HG03135 (cell line): Measurements from ENCODE around the gene ABCC1.
"Not testable (repeated sequence)": the region's sequence is repeated elsewhere in the genome, so short reads cannot be mapped to it uniquely, and the experiment has no call there.

ENCODE experiments used
- ATAC-seq: cut with Tn5 transposase; IDR thresholded peaks from one replicate; pipeline ENCODE4 v1.9.1; 2021; ENCODE audit warnings: mild to moderate bottlenecking, moderate library complexity; ENCODE audit not compliant: unreplicated experiment

ABCC1 gene

DNA sequence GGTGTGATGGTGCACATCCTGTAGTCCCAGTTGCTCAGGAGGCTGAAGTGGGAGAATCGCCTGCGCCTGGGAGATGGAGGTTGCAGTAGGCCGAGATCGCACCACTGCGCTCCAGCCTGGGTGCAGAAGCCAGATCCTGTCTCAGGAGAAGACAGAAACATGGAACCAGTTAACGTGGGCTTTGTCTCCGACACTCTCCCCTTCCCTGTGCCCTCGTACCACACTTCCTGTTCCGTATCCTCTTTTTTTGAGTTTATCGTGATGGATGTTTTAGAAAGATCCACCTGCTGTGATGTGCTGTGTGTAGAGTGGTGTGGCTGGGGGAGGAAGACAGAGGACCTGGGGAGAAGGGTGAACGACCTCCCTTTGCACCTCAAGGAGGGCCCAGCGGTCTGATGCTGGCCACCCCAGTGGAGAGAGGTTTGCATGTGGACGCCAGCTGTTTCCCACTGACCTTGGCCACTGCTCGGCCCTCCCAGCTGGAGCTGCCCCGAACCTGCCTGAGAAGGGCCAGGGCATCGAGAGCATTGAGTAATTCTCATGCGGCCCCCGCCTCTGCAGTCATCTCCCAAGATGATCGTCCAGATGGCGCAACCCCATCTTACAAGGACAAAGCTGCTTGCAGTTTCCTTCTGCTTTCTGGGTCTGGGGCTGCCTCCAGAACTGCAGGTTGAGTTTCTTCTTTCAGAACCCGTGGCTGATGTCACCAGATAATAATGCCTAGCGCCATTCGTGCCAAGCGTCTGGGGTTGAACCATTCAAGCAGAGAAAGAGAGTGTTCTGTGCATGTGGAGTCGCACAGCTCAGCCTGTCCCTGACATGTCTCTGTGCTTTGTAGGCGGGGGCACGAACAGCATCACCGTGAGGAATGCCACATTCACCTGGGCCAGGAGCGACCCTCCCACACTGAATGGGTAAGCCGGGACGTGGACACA lies 126.3 kb downstream of the ABCC1 start:
- no peak for ATAC-seq

DNA sequence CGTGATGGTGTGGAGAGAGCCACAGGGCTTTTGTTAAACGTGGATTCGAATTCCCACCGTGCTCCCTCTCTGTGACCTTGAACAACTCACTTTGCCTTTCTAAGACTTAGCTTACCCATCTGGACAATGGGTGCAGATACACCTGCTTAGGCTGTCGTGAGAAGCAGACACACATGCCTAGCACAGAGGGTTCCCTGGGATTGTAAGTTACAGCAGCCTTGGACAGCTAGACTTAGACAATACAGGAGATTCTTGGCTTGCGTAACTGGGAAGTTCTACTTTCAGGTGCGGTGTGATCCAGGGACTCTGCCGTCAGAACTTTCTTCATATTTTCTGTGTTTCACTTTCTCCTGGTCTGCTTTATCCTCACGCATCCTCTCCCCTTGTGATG lies 127.0 kb downstream of the ABCC1 start:
- ATAC-seq, result no peak

DNA sequence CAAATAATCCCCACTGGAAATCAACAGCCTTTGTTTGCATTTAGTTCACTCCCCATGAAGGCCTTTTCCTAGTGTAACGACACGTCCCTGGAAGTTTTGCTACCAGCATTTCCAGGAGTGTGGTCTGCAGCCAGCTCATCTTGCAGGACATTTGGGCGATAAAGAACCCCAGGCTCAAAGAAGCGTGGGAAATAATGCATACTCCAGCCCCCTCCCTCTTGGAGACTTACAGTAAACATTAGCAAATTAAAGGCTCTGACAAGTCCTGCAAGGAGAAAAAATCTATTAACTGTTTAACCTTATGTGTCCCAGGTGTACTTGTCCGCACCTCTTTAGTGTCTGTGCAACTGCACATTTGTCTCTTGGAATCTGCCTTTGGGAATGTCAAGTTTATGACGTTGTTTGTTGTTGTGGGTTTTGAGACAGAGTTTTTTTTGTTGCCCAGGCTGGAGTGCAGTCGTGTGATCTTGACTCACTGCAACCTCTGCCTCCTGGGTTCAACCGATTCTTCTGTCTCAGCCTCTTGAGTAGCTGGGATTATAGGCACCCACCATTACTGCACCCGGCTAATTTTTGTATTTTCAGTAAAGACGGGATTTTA lies 131.1 kb downstream of the ABCC1 start:
- ATAC-seq, result no peak

DNA sequence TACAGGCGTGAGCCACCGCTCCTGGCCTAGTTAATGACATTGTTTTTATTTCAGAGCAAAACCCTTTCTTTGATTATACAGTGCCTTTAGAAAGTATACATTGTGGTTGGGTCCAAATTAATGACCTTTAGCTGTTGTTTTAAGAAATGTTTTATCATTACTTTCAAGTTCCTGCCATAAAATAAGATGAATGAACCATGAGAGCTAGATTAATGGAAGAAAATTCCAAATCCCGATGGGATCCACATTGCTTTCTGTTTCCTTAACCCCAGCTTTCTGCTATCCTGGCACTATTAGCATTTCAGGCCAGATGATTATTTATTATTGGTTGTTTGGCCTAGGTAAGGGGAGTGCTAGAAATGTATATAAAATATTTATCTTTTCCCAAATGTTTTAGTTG lies 131.7 kb downstream of the ABCC1 start:
- ATAC-seq, result no peak

DNA sequence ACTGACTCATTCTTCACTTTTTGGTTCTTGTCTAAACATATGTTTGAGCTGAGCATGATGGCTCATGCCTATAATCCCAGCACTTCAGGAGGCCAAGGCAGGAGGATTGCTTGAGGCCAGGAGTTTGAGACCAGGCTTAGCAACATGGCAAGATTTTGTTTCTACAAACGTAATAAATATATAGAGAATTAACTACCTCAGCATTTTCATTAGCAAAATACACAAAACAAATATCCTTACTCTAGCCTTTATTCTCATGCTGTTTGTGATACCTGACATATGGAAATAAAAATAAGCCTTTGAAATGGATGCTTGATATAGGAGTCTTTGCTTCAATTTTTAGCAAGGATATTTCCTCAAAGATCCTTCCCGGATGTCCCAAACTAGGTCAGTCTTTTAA lies 132.8 kb downstream of the ABCC1 start:
- no peak for ATAC-seq

DNA sequence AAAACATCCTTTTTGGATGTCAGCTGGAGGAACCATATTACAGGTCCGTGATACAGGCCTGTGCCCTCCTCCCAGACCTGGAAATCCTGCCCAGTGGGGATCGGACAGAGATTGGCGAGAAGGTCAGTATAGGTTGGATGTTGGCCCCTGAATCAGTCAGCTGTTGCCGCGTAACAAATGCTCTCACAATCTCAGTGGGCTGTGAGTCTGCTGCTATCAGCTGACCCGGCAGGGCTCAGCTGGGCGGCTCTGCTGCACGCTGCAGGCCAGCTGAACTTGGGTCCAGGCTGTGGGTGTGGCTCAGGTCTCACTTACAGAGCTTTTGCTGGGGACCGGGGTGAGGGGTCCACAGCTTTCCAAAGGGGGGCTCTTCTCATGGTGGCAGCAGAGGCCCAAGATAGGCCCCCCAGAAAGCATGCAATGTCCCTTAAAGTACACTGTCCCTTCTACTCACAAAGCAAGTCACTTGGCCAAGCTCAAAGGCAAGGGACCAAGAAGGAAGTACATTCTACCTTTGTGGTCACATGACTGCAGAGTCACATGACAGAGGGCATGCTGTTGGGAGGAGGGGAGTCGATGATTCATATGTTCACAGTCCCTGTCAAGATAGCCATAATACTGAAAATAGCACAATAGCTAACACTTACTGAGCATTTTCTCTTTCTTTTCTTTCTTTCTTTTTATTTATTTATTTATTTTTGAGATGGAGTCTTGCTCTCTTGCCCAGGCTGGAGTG lies 134.2 kb downstream of the ABCC1 start:
- no peak for ATAC-seq

DNA sequence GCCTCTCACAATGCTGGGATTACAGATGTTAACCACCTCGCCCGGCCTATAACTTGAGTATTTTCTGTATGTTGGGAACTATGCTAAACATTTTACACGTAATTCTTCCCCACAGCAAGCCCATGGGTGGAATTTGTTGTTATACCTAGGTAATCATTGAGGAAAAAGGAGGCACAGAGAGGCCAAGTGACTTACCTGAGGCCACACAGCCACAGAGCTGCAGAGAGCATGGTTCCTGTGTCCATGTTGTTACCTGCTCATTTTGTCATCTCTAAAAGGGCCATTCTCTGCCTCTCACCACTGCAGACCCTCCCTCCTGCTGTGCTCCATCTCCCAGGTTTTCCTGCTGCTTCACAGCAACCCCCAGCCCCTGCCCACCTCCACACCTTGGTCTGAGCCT lies 135.5 kb downstream of the ABCC1 start:
- ATAC-seq, result no peak

DNA sequence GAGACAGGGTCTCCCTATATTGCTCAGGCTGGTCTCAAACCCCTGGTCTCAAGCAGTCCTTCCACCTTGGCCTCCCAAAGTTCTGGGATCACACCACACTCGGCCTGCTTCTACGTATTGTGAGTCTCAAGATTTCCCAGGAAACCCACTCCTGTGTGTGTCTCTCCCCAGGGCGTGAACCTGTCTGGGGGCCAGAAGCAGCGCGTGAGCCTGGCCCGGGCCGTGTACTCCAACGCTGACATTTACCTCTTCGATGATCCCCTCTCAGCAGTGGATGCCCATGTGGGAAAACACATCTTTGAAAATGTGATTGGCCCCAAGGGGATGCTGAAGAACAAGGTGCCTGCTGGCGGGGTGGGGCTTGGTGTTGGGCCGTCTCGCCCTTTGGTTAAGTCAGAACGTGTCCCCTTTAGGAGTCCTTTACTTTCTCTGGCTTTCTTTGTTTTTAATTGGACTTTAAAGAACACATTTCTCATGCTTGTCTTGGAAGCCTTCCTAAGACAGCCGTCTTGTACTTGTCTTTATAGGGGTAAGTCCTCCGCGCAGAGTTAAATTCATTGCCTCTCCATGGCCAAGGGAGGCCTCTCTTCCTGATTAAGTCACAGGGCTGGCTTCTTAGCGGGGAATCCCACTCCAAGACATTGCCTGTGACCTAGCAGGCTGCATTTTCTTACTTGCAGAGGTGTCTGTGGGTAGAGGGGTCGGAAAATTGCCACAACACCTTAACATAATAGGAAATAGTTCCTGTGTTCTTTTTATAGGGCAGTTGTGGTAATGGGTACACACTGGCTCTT lies 137.4 kb downstream of the ABCC1 start:
- ATAC-seq, result no peak

DNA sequence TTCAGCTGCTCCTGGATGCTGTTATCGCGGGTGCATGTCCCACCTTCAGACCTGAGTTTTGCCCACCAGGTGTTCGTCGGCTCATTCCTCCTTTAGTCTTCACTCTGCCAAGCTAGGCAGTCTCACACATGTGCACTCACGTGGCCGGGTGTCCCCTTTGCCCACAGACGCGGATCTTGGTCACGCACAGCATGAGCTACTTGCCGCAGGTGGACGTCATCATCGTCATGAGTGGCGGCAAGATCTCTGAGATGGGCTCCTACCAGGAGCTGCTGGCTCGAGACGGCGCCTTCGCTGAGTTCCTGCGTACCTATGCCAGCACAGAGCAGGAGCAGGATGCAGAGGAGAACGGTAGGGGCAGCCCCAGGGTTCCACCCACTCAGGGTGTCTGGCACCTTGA lies 140.8 kb downstream of the ABCC1 start:
- no peak for ATAC-seq

DNA sequence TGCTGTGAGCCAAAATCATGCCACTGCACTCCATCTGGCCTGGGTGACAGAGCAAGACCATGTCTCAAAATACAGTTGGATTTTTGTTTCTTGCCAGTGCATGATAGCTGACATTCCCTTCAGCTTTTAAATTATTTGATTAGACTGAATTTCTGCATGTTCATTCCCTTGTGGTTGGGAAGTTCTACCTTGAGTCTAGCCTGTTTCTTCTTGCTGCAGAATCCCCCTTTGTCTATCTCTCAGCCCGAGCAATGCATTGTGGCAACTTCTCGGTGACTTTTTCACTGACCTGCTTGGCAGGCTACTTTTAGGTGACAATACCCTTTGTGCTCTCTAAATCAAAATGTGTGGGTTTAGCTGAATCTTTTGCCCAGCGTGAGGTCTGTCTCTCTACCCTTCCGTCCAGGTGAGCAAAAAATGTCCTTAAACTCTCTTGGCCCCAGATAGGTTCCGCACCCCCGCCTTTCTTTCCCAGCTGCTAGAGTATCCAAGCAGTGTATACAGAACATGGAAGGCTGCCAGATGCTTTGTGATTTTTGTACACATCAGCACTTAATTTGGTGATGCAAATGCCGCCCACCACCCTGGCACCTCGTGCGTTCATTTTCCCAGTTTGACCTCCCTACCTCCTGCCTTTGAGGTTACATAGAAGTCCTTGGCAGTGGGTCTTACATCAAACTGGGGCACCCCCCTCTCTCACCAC lies 143.7 kb downstream of the ABCC1 start:
- ATAC-seq, result no peak

DNA sequence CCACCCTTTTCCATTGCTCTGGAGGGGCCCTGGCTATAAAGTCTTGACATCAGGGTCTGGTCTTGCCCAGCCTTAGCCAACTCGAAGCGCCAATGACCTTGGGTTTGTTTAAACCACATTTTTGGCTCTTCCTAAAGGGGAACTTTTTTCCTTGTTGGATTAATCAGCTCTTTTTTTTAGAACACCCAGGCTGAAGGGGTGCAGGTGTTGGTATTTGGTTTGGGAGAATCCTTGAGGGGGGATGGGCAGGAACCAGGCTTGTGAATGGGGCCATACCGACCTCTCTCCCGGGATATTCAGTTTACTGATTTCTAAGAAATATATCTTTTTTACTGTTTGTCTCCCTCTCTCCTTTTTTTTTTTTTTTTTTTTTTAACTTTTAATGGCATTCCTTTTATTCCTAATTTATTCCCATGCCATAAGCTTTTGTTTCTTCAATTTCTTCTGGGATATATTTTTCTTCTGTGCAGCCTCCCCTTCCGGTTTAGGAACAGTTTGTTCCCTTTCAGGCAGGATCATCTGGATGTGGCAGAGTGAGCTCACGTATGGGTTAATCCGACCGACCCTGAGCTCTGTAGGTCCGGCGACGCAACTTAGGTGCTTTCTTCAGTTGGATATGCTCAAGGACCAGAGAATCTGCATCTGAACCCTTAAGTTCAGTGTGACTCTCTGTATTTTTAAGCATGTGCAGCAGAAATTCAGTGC lies 144.4 kb downstream of the ABCC1 start:
- no peak for ATAC-seq

DNA sequence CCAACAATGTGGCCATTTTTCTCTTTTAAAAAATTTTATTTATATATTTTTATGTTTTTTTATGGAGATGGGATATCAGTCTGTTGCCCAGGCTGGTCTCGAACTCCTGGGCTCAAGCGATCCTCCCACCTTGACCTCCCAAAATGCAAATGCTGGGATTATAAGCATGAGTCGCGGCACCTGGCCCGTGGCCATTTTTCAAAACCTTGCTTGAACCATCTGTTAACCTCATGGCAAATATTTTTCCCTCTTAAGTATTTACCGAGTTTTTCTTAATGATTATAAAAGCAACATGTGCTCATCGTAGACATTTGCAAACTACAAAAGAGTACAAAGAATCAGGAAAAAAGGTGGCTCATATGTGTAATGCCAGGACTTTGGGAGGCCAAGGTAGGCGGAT lies 146.2 kb downstream of the ABCC1 start:
- ATAC-seq, result no peak

DNA sequence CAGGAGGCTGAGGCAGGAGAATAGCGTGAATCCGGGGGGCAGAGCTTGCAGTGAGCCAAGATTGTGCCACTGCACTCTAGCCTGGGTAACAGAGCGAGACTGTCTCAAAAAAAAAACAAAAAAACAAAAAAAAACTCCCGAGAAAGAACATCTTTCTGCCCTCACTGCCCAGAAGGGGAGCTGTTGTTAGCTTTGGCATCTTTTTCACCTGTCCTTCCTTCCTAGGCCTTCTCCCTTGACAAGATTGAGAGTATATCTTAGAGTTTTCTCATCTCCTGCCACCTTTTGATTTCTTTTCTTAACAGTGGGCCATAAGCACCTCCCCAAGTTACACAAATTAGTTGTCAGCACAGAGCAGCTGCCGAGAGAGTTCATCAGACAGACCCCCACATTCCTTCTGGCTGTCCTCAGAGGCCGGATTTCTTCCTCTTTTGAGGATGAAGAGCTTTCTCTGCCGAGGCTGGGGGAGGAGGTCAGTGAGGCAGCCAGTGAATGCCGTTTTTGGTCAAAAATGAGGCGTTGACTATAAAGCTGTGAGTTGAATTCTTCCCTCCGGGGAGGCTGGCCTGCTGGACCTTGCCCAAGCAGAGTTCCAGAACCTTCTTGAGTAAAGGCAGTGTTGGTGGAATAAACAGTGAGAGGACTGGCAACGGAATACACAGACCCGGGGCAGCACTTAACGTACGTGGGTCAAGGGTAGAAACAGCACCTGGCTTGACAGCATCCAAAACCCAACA lies 146.9 kb downstream of the ABCC1 start:
- ATAC-seq, result no peak

DNA sequence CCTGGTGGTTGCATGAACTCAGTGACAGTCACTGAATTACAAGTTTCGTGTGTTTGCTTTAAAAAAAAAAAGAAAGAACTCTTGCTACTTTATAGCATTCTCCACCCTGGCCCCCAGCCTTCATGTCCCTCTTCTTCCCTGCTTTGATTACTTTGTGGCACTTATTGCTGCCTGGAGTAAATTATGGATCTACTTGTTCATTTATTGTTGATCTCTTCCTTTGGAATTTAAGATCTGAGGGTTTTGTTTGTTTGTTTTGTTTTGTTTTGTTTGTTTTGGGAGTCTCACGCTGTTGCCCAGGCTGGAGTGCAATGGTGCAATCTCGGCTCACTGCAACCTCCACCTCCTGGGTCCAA lies 147.4 kb downstream of the ABCC1 start:
- no peak for ATAC-seq

DNA sequence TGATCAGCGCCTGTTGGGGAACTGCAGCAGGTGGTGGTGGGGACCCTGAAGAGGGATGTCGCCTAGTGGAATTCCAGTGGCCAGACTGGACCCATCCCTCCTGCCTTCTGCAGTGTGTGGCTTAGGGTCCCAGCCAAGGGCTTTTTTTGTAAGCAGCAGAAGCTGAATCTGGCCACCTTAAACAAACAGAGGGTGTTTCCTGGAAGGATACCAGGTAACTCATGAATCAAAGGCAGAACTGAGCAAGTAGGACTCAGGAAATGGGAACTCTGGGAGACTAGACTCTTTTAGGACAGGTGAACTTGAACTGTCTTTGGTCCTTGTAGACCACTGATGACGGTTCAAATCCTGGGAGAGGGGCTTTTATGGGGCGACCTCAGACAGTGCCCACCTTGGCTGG lies 149.9 kb downstream of the ABCC1 start:
- no peak for ATAC-seq

DNA sequence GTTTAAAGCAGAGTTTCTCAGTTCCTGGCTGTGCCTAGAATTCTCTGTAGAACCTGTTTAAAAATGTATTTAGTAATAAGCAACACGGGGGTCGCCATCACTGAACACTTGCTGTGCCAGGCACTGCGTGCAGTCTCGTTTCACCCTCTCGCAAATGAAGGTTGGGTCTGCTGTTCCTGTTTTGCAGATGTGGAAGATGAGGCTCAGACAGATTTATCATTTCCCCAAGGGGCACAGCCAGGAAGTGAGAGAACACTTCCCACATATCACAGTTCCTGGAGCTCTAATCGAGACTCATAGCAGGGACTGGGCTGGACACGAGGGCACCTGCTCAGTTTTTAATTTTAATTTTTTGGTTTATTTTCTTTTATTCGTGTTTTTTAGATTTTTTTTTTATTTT lies 151.2 kb downstream of the ABCC1 start:
- no peak for ATAC-seq

DNA sequence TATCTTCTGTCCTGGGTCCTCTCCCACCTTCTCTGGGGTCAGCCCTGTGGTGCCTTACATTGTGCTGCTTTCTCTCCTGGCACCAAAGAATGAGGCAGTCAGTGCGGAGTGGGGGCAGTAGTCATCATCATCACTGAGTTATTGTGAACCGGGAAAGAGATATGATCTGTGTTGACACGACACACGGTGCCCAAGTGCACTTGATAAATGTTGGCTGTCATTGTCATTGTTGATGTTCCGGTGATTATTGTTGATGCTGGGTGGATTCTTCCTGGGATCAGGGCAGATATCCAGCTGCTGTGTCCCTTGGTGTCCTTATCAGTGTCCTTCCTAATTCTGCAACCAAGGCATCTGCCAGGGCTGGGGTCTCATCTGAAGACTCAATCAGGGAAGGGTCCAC lies 152.2 kb downstream of the ABCC1 start:
- ATAC-seq, result no peak

DNA sequence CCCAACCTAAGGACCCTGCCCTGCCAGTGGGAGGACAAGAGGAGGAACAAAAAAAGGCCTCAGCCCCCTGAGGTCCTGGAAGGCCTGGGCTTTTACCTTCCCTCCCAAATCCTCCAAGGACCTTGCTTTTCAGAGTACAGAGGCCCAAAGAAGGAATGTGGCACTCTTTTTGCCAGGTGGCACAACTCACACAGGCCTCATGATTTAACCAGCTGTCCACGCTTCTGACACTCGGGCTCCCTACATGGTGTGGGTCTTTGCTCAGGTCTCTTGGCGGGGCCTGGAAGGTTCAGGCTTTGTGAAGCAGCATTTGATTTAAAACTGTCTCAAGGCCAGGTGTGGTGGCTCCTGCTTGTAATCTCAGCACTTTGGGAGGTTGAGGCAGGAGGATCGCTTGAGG lies 153.3 kb downstream of the ABCC1 start:
- no peak for ATAC-seq

DNA sequence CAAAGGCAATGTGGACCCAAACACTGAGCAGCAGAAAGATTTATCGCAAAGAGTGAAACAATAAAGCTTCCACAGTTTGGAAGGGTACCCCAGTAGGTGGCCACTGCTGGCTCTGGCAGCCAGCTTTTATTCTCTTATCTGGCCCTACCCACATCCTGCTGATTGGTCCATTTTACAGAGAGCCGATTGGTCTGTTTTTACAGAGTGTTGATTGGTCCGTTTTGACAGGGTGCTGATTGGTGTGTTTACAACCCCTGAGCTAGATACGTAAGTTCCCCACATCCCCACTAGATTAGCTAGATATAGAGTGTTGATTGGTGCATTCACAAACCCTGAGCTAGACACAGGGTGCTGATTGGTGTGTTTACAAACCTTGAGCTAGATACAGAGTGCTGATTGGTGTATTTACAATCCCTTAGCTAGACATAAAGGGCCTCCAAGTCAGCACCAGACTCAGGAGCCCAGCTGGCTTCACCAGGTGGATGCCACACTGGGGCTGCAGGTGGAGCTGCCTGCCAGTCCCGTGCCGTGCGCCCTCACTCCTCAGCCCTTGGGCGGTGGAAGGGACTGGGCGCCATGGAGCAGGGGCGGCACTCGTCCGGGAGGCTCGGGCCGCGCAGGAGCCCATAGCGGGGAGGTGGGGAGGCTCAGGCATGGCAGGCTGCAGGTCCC lies 154.9 kb downstream of the ABCC1 start:
- not testable (repeated sequence) for ATAC-seq
